ENCODE measurements around the gene SRSF2.

GRCh38 chr17:76735006-76735405 lies 2.1 kb downstream of the SRSF2 start:
- TF ChIP-seq CTCF (conservative IDR thresholded peaks at IDR 0.05; ENCODE audit: low read length) (no peak), EZH2phosphoT487 (IDR thresholded peaks at IDR 0.05; ENCODE audit: borderline replicate concordance) (no peak)
